OCI-LY1 (cell line): Measurements from ENCODE around the gene EPGN.

Source experiments
- H2AFZ ChIP-seq: fragments of 200-600 bp; sonication (generic), shearing (Covaris generic); 2 replicates; pipeline ENCODE4 v1.6.0; 2014; ENCODE audit warnings: antibody characterized with exemption, mild to moderate bottlenecking, low read length
- H3F3A ChIP-seq: fragments of 200-600 bp; sonication (generic), shearing (Covaris generic); 2 replicates; pipeline ENCODE4 v1.6.0; 2014; ENCODE audit warnings: mild to moderate bottlenecking, antibody characterized with exemption, low read length, moderate library complexity; ENCODE audit not compliant: insufficient read depth
- H3K27ac ChIP-seq: fragments of 200-600 bp; sonication (generic); 2 replicates; pipeline ENCODE4 v1.5.1; 2014; ENCODE audit warnings: low read length, mixed run types, mild to moderate bottlenecking, low read depth; ENCODE audit not compliant: poor library complexity, severe bottlenecking
- H3K27me3 ChIP-seq: fragments of 200-600 bp; sonication (generic); 2 replicates; pipeline ENCODE4 v1.6.0; 2014; ENCODE audit warnings: antibody characterized with exemption, mild to moderate bottlenecking, low read length, moderate library complexity; ENCODE audit not compliant: insufficient read depth
- H3K36me3 ChIP-seq: fragments of 200-600 bp; sonication (generic); 2 replicates; pipeline ENCODE4 v1.6.1; 2014; ENCODE audit warnings: mild to moderate bottlenecking, antibody characterized with exemption, low read length, moderate library complexity, mixed read lengths; ENCODE audit not compliant: insufficient read depth
- H3K4me1 ChIP-seq: fragments of 200-600 bp; sonication (generic); 2 replicates; pipeline ENCODE4 v1.5.1; 2014; ENCODE audit warnings: mild to moderate bottlenecking, low read length, moderate library complexity; ENCODE audit not compliant: insufficient read depth, severe bottlenecking
- H3K4me2 ChIP-seq: fragments of 200-600 bp; sonication (generic), shearing (Covaris generic); 2 replicates; pipeline ENCODE4 v1.6.1; 2014; ENCODE audit warnings: low read length
- H3K4me3 ChIP-seq: fragments of 200-600 bp; sonication (generic); 2 replicates; pipeline ENCODE4 v1.5.1; 2014; ENCODE audit warnings: low read length, low read depth, mild to moderate bottlenecking, mixed read lengths; ENCODE audit not compliant: poor library complexity, severe bottlenecking
- H3K79me2 ChIP-seq: fragments of 200-600 bp; shearing (Covaris generic); 2 replicates; pipeline ENCODE4 v1.6.1; 2016; ENCODE audit warnings: mixed run types, low read length, mixed read lengths; ENCODE audit not compliant: insufficient read depth
- H3K9ac ChIP-seq: fragments of 200-600 bp; sonication (generic), shearing (Covaris generic); 2 replicates; pipeline ENCODE4 v1.6.1; 2014; ENCODE audit warnings: mild to moderate bottlenecking, low read length, mixed read lengths
- H3K9me2 ChIP-seq: fragments of 200-600 bp; sonication (generic), shearing (Covaris generic); 2 replicates; pipeline ENCODE4 v1.6.1; 2014; ENCODE audit warnings: low read depth, mild to moderate bottlenecking, low read length, mixed read lengths
- H3K9me3 ChIP-seq: fragments of 200-600 bp; shearing (Covaris generic); 2 replicates; pipeline ENCODE4 v1.6.1; 2014; ENCODE audit warnings: low read length, mixed read lengths
- H4K20me1 ChIP-seq: fragments of 200-600 bp; sonication (generic), shearing (Covaris generic); 2 replicates; pipeline ENCODE4 v1.6.0; 2016; ENCODE audit warnings: mild to moderate bottlenecking, low read length; ENCODE audit not compliant: insufficient read depth
- EZH2 ChIP-seq: fragments of 200-600 bp; sonication (generic), shearing (Covaris generic); IDR thresholded peaks from 2 replicates; pipeline ENCODE4 v1.8.0; 2017; ENCODE audit warnings: borderline replicate concordance, mixed run types, mild to moderate bottlenecking, antibody characterized with exemption, low read length, moderate library complexity, mixed read lengths
- TF ChIP-seq, protein P1 (sequence below): fragments of 200-600 bp; sonication (generic), shearing (Covaris generic); IDR thresholded peaks from 2 replicates; pipeline ENCODE4 v1.5.1; 2017; ENCODE audit warnings: mild to moderate bottlenecking, antibody characterized with exemption, low read length, moderate library complexity, mixed read lengths

Gene EPGN

GRCh38 chr4:74331944-74332343, 23.7 kb downstream of the EPGN start:
- Histone ChIP-seq H3K4me1 (no peaks in the 10 kb centered on the region), H4K20me1 (no peaks in the 10 kb centered on the region), H2AFZ (no peak overlapping the region), H3K4me3 (no peak overlapping the region), H3K27ac (no peak overlapping the region), H3K36me3 (no peaks in the 10 kb centered on the region), H3K9ac (no peak overlapping the region), H3K79me2 (no peaks in the 10 kb centered on the region), H3K9me2 (no peaks in the 10 kb centered on the region), H3K4me2 (no peak overlapping the region), H3K27me3 (no peaks in the 10 kb centered on the region), H3K9me3 (no peaks in the 10 kb centered on the region), H3F3A (no peaks in the 10 kb centered on the region)
- TF ChIP-seq, protein P1, sequence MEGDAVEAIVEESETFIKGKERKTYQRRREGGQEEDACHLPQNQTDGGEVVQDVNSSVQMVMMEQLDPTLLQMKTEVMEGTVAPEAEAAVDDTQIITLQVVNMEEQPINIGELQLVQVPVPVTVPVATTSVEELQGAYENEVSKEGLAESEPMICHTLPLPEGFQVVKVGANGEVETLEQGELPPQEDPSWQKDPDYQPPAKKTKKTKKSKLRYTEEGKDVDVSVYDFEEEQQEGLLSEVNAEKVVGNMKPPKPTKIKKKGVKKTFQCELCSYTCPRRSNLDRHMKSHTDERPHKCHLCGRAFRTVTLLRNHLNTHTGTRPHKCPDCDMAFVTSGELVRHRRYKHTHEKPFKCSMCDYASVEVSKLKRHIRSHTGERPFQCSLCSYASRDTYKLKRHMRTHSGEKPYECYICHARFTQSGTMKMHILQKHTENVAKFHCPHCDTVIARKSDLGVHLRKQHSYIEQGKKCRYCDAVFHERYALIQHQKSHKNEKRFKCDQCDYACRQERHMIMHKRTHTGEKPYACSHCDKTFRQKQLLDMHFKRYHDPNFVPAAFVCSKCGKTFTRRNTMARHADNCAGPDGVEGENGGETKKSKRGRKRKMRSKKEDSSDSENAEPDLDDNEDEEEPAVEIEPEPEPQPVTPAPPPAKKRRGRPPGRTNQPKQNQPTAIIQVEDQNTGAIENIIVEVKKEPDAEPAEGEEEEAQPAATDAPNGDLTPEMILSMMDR: no peak
- no peak for TF ChIP-seq EZH2

DNA sequence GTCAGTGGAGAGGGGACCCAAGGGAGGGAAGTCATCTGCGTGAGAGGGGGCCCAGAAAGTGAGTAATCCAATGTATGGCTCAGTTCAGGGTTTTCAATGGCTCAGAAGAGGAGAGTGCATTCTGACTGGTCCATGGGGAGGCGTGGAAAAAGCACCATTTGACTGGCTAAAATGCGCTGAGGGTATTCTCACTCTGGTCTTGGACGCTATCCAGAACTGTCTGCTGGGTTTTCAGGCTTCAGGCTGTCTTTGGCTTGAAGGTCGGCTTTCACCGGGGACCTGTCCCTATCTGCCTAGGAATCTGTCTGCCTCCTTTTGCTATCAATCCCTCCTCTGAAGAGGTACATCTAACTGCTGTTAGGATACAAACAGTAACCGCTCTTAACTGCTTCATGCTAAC, 26.4 kb downstream of the EPGN start:
- H3K9me3 ChIP-seq: no peaks in the 10 kb centered on the region
- no peaks in the 10 kb centered on the region for H3K36me3 ChIP-seq
- H2AFZ ChIP-seq: no peak overlapping the region
- H3F3A ChIP-seq: no peaks in the 10 kb centered on the region
- no peaks in the 10 kb centered on the region for H3K27me3 ChIP-seq
- H3K4me2 ChIP-seq: no peak overlapping the region
- no peaks in the 10 kb centered on the region for H4K20me1 ChIP-seq
- no peak for TF ChIP-seq EZH2
- TF ChIP-seq, protein P1: no peak
- no peaks in the 10 kb centered on the region for H3K4me1 ChIP-seq
- no peaks in the 10 kb centered on the region for H3K79me2 ChIP-seq
- H3K27ac ChIP-seq: no peak overlapping the region
- no peaks in the 10 kb centered on the region for H3K9me2 ChIP-seq
- H3K9ac ChIP-seq: no peak overlapping the region
- H3K4me3 ChIP-seq: no peak overlapping the region

- Histone ChIP-seq H3K9ac (no peak overlapping the region), H3K4me1 (no peaks in the 10 kb centered on the region), H4K20me1 (no peaks in the 10 kb centered on the region), H3K27me3 (no peaks in the 10 kb centered on the region), H3K36me3 (no peaks in the 10 kb centered on the region), H3K79me2 (no peaks in the 10 kb centered on the region), H3K4me2 (no peak overlapping the region), H3K9me3 (no peaks in the 10 kb centered on the region), H3K4me3 (no peak overlapping the region), H3F3A (no peaks in the 10 kb centered on the region), H3K9me2 (no peaks in the 10 kb centered on the region), H3K27ac (no peak overlapping the region), H2AFZ (no peak overlapping the region)
- TF ChIP-seq EZH2: no peak
- TF ChIP-seq, protein P1: no peak
Observed at GRCh38 chr4:74335341-74336021, 27.2 kb downstream of the EPGN start.
